ENCODE data around the gene SLC16A3. TPM values are rescaled to one million over a fixed set of nuclear protein-coding genes. Genes with fewer than 3 reads are reported as not detected.

Gene SLC16A3
- total and polyA plus RNA-seq, 2 of the 4 experiments (the other 2 are of a cell fraction) = 49.1 to 181 TPM

DNA sequence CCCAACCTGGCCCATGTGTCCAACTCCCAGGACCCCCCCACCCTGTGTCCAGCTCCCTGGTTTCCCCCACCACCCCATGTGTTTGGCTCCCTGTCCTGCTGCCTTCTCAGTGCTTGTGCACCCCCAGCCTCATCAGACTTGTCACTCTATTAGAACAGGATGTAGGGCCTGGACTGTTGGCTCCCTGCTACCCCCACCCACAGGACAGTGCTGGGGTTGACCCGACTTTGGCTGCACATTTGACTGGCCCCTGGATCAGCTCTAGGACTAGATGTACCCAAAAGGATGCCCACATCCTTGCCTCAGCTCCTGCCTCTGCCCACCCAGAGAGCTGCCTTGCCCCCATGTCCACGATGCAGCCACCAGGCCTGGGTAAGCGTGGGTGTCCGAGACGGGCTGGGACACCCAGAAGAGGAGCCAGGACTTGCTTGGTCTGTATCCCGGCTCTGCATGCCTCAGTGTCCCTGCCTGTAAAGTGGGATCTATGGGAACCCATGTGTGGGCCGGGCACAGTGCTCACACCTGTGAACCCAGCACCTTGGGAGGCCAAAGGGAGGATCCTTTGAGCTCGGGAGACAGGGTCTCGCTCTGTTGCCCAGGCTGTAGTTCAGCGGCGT is 14.7 kb upstream of the SLC16A3 start:
- in situ Hi-C loops (cut with MboI; ENCODE audit: low sequenced_read_pairs) = no loop called here
- H3K9me3 ChIP-seq (ENCODE audit: control insufficient read depth, insufficient read depth, low read length) = no peaks in the 10 kb centered on the region
- BruUV-seq (replicated peaks) = no TSS peak
- H2AK5ac ChIP-seq (ENCODE audit: low read depth, low read length) = peak overlapping the region; percentile 97
- peak overlapping the region; percentile 31 for H2AK9ac ChIP-seq (replicated peaks; ENCODE audit: low read depth, low read length, poor library complexity)
- ATAC-seq (ENCODE audit: low read depth) = no peak
- no peak overlapping the region for H3K4me3 ChIP-seq (ENCODE audit: insufficient read depth, low read depth, low read length)
- H2AFZ ChIP-seq (replicated peaks; ENCODE audit: low read length, poor library complexity) = peak overlapping the region; percentile 5
- peak overlapping the region; percentile 67 for H3K27ac ChIP-seq (ENCODE audit: insufficient read depth, low read length)
- WGBS, 2 experiments (ENCODE audit: extremely low coverage in 2 of 2, insufficient read length in 1 of 2) = 100% methylated on average over 8 of the region's 11 CpGs; no CpG with 5 or more reads in 1 of the 2 experiments
- CTCF ChIA-PET = no interaction called here
- H3K18ac ChIP-seq (ENCODE audit: low read depth, low read length) = no peak overlapping the region
- H3K27me3 ChIP-seq (ENCODE audit: control insufficient read depth, insufficient read depth, low read length) = no peaks in the 10 kb centered on the region
- peak overlapping the region; percentile 49 for H3K4ac ChIP-seq (ENCODE audit: low read depth, low read length)
- H3K79me1 ChIP-seq (ENCODE audit: low read depth in 1 of 2, low read length in 2 of 2) = peaks cover 28 to 68% of the 10 kb centered on the region in 2 experiments; a peak in 3 of 4 replicates
- peak overlapping the region; percentile 98 for H2BK15ac ChIP-seq (ENCODE audit: low read depth, low read length)
- no peak overlapping the region; the same call in 1 of the 2 replicates for H3K9ac ChIP-seq (ENCODE audit: low read depth, low read length)
- no peak overlapping the region for H3K56ac ChIP-seq (ENCODE audit: extremely low read depth, insufficient read depth, low read length)
- peak overlapping the region; percentile 31 for H3K23ac ChIP-seq (ENCODE audit: low read depth, low read length)
- peak overlapping the region; percentile 86 for H2BK120ac ChIP-seq (ENCODE audit: low read depth, low read length)
- POLR2A ChIA-PET (ENCODE audit: unreplicated experiment) = no interaction called here
- no peaks in the 10 kb centered on the region for H3K36me3 ChIP-seq (ENCODE audit: control insufficient read depth, insufficient read depth, low read length)
- DNase-seq = no peak
- H2BK20ac ChIP-seq (ENCODE audit: low read depth, low read length) = peak overlapping the region; percentile 49
- peak overlapping the region; percentile 52; the same call in 1 of the 2 replicates for H3K14ac ChIP-seq (replicated peaks; ENCODE audit: low read depth, low read length)
- peaks cover 46% of the 10 kb centered on the region for H3K4me1 ChIP-seq (ENCODE audit: control insufficient read depth, insufficient read depth, low read length)
- dilution Hi-C loops (cut with HindIII; ENCODE audit: low sequenced_read_pairs, unreplicated experiment) = no loop called here
- H3K9me1 ChIP-seq (ENCODE audit: insufficient read depth, low read length) = peaks cover 37% of the 10 kb centered on the region
- no peak overlapping the region for H3K4me2 ChIP-seq (ENCODE audit: low read depth, low read length)
- peak overlapping the region; percentile 59 for H2BK5ac ChIP-seq (ENCODE audit: low read depth, low read length, poor library complexity, severe bottlenecking)
- H4K20me1 ChIP-seq (ENCODE audit: insufficient read depth, low read length) = no peaks in the 10 kb centered on the region
- H4K5ac ChIP-seq (ENCODE audit: low read depth, low read length) = no peak overlapping the region
- TF ChIP-seq CEBPB (IDR thresholded peaks at IDR 0.05; ENCODE audit: low read depth, low read length) (no peak), RCOR1 (IDR thresholded peaks at IDR 0.05; ENCODE audit: insufficient replicate concordance, low read length) (no peak), CHD1 (IDR thresholded peaks at IDR 0.05; ENCODE audit: low read depth, low read length) (no peak), POLR2A (IDR thresholded peaks at IDR 0.05; ENCODE audit: low read depth, low read length) (no peak), RFX5 (IDR thresholded peaks at IDR 0.05; ENCODE audit: low read depth, low read length) (no peak), MXI1 (IDR thresholded peaks at IDR 0.05; ENCODE audit: borderline replicate concordance, low read depth, low read length) (no peak), MAZ (IDR thresholded peaks at IDR 0.05; ENCODE audit: borderline replicate concordance, low read depth, low read length) (no peak), FOS (IDR thresholded peaks at IDR 0.05; ENCODE audit: low read depth, low read length) (no peak), NFE2L2 (IDR thresholded peaks at IDR 0.05; ENCODE audit: low read depth, low read length) (no peak), SMC3 (IDR thresholded peaks at IDR 0.05; ENCODE audit: low read depth, low read length) (no peak), BHLHE40 (IDR thresholded peaks at IDR 0.05; ENCODE audit: low read depth, low read length) (no peak), RAD21 (IDR thresholded peaks at IDR 0.05; ENCODE audit: low read length) (no peak), MAFK (IDR thresholded peaks at IDR 0.05; ENCODE audit: low read depth, low read length) (no peak)
- TF ChIP-seq, protein P1, sequence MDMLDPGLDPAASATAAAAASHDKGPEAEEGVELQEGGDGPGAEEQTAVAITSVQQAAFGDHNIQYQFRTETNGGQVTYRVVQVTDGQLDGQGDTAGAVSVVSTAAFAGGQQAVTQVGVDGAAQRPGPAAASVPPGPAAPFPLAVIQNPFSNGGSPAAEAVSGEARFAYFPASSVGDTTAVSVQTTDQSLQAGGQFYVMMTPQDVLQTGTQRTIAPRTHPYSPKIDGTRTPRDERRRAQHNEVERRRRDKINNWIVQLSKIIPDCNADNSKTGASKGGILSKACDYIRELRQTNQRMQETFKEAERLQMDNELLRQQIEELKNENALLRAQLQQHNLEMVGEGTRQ (IDR thresholded peaks at IDR 0.05; ENCODE audit: low read depth, low read length) = no peak
- TF ChIP-seq, protein P2, sequence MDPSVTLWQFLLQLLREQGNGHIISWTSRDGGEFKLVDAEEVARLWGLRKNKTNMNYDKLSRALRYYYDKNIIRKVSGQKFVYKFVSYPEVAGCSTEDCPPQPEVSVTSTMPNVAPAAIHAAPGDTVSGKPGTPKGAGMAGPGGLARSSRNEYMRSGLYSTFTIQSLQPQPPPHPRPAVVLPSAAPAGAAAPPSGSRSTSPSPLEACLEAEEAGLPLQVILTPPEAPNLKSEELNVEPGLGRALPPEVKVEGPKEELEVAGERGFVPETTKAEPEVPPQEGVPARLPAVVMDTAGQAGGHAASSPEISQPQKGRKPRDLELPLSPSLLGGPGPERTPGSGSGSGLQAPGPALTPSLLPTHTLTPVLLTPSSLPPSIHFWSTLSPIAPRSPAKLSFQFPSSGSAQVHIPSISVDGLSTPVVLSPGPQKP (IDR thresholded peaks at IDR 0.05; ENCODE audit: borderline replicate concordance, low read depth, low read length) = no peak
- TF ChIP-seq, protein P3, sequence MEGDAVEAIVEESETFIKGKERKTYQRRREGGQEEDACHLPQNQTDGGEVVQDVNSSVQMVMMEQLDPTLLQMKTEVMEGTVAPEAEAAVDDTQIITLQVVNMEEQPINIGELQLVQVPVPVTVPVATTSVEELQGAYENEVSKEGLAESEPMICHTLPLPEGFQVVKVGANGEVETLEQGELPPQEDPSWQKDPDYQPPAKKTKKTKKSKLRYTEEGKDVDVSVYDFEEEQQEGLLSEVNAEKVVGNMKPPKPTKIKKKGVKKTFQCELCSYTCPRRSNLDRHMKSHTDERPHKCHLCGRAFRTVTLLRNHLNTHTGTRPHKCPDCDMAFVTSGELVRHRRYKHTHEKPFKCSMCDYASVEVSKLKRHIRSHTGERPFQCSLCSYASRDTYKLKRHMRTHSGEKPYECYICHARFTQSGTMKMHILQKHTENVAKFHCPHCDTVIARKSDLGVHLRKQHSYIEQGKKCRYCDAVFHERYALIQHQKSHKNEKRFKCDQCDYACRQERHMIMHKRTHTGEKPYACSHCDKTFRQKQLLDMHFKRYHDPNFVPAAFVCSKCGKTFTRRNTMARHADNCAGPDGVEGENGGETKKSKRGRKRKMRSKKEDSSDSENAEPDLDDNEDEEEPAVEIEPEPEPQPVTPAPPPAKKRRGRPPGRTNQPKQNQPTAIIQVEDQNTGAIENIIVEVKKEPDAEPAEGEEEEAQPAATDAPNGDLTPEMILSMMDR (conservative IDR thresholded peaks at IDR 0.05; ENCODE audit: low read depth, low read length) = no peak
- H4K8ac ChIP-seq (ENCODE audit: low read depth in 2 of 2, low read length in 2 of 2) = peak overlapping the region; percentile 54 to 70
- intact Hi-C loops (cut with micrococcal nuclease) = no loop called here
- peak overlapping the region; percentile 65 for H4K91ac ChIP-seq (ENCODE audit: insufficient read depth, low read depth, low read length)
